ENCODE results near the gene CRMP1. TPM values are rescaled to one million over a fixed set of nuclear protein-coding genes. Genes with fewer than 3 reads are reported as not detected.
"Not testable (repeated sequence)": the region's sequence is repeated elsewhere in the genome, so short reads cannot be mapped to it uniquely, and the experiment has no call there.

CRMP1 gene
- total RNA-seq, 2 experiments from 2014 or later, result 0.12 to 0.15 TPM

GRCh38 chr4:5854929-5855328, 38.0 kb downstream of the CRMP1 start:
- Mint-ChIP-seq H3K27me3 (no peaks in the 10 kb centered on the region), H3K9me3 (no peaks in the 10 kb centered on the region), H3K27ac (no peak overlapping the region), H3K36me3 (ENCODE audit: low read depth) (no peaks in the 10 kb centered on the region), H3K4me3 (no peak overlapping the region), H3K4me1 (no peaks in the 10 kb centered on the region)
- ChIA-PET POLR2A (no interaction called here), CTCF (interaction anchor here (0.7 kb wide), 1 partner anchor 67 kb away, joined by 4 read pairs; no protein-coding TSS in a partner anchor)
- DNase-seq, result no peak

- H3K27me3 Mint-ChIP-seq, result peaks cover 6% of the 10 kb centered on the region
- no peak overlapping the region for H3K4me3 Mint-ChIP-seq
- no peak overlapping the region for H3K27ac Mint-ChIP-seq
- POLR2A ChIA-PET, result no interaction called here
- CTCF ChIA-PET, result no interaction called here
- no peaks in the 10 kb centered on the region for H3K36me3 Mint-ChIP-seq (ENCODE audit: low read depth)
- H3K9me3 Mint-ChIP-seq, result no peaks in the 10 kb centered on the region
- DNase-seq, result no peak
- H3K4me1 Mint-ChIP-seq, result no peaks in the 10 kb centered on the region
Measured at GRCh38 chr4:5852523-5853202, 40.2 kb downstream of the CRMP1 start.

- Mint-ChIP-seq H3K36me3 (ENCODE audit: low read depth) (no peaks in the 10 kb centered on the region), H3K27ac (no peak overlapping the region), H3K4me1 (no peaks in the 10 kb centered on the region), H3K9me3 (no peaks in the 10 kb centered on the region), H3K27me3 (peaks cover 8% of the 10 kb centered on the region), H3K4me3 (no peak overlapping the region)
- no peak for DNase-seq
- CTCF ChIA-PET, result no interaction called here
- POLR2A ChIA-PET, result no interaction called here
Measured at GRCh38 chr4:5851637-5852301, 41.1 kb downstream of the CRMP1 start.

GRCh38 chr4:5845035-5845905, 47.6 kb downstream of the CRMP1 start:
- H3K36me3 Mint-ChIP-seq (ENCODE audit: low read depth), result no peaks in the 10 kb centered on the region
- no peaks in the 10 kb centered on the region for H3K4me1 Mint-ChIP-seq
- H3K27ac Mint-ChIP-seq, result no peak overlapping the region
- ChIA-PET CTCF (no interaction called here), POLR2A (no interaction called here)
- DNase-seq, result no peak
- H3K9me3 Mint-ChIP-seq, result no peaks in the 10 kb centered on the region
- H3K4me3 Mint-ChIP-seq, result no peak overlapping the region
- H3K27me3 Mint-ChIP-seq, result peaks cover 10% of the 10 kb centered on the region

GRCh38 chr4:5843573-5844530, 49.0 kb downstream of the CRMP1 start:
- Mint-ChIP-seq H3K4me1 (no peaks in the 10 kb centered on the region), H3K36me3 (ENCODE audit: low read depth) (no peaks in the 10 kb centered on the region), H3K4me3 (no peak overlapping the region), H3K9me3 (no peaks in the 10 kb centered on the region), H3K27ac (no peak overlapping the region), H3K27me3 (peaks cover 7% of the 10 kb centered on the region)
- no peak for DNase-seq
- ChIA-PET CTCF (no interaction called here), POLR2A (no interaction called here)

- CTCF ChIA-PET, result no interaction called here
- DNase-seq, result no peak
Measured at GRCh38 chr4:5842456-5842855, 50.4 kb downstream of the CRMP1 start.

GRCh38 chr4:5839751-5840674, 52.9 kb downstream of the CRMP1 start:
- Mint-ChIP-seq H3K9me3 (no peaks in the 10 kb centered on the region), H3K4me3 (no peak overlapping the region), H3K36me3 (ENCODE audit: low read depth) (no peaks in the 10 kb centered on the region), H3K27ac (no peak overlapping the region), H3K4me1 (no peaks in the 10 kb centered on the region), H3K27me3 (peaks cover 2% of the 10 kb centered on the region)
- CTCF ChIA-PET, result no interaction called here
- POLR2A ChIA-PET, result no interaction called here
- DNase-seq, result no peak

More at GRCh38 chr4:5842456-5842855, 50.4 kb downstream of the CRMP1 start:
- Mint-ChIP-seq H3K36me3 (ENCODE audit: low read depth) (no peaks in the 10 kb centered on the region), H3K27me3 (peaks cover 2% of the 10 kb centered on the region), H3K27ac (no peak overlapping the region), H3K9me3 (no peaks in the 10 kb centered on the region), H3K4me1 (no peaks in the 10 kb centered on the region), H3K4me3 (no peak overlapping the region)
- POLR2A ChIA-PET, result no interaction called here

GRCh38 chr4:5839332-5839731, 53.6 kb downstream of the CRMP1 start:
- H3K36me3 Mint-ChIP-seq (ENCODE audit: low read depth), result no peaks in the 10 kb centered on the region
- no peaks in the 10 kb centered on the region for H3K4me1 Mint-ChIP-seq
- no peaks in the 10 kb centered on the region for H3K9me3 Mint-ChIP-seq
- ChIA-PET CTCF (no interaction called here), POLR2A (no interaction called here)
- H3K27me3 Mint-ChIP-seq, result peaks cover under 1% of the 10 kb centered on the region
- DNase-seq, result no peak
- no peak overlapping the region for H3K4me3 Mint-ChIP-seq
- no peak overlapping the region for H3K27ac Mint-ChIP-seq

- H3K27ac Mint-ChIP-seq; H3K4me3 Mint-ChIP-seq; H3K4me1 Mint-ChIP-seq; H3K9me3 Mint-ChIP-seq; CTCF ChIA-PET; POLR2A ChIA-PET; DNase-seq; H3K27me3 Mint-ChIP-seq; H3K36me3 Mint-ChIP-seq (ENCODE audit: low read depth): not testable (repeated sequence)
Measured at GRCh38 chr4:5837483-5837882, 55.4 kb downstream of the CRMP1 start.

- Mint-ChIP-seq H3K36me3 (ENCODE audit: low read depth) (no peaks in the 10 kb centered on the region), H3K4me1 (no peaks in the 10 kb centered on the region), H3K27ac (no peak overlapping the region), H3K9me3 (no peaks in the 10 kb centered on the region), H3K27me3 (no peaks in the 10 kb centered on the region), H3K4me3 (no peak overlapping the region)
- DNase-seq, result no peak
- ChIA-PET CTCF (no interaction called here), POLR2A (no interaction called here)
Measured at GRCh38 chr4:5836943-5837342, 55.9 kb downstream of the CRMP1 start.

- Mint-ChIP-seq H3K27me3 (peaks cover 17% of the 10 kb centered on the region), H3K4me3 (no peak overlapping the region), H3K9me3 (no peaks in the 10 kb centered on the region), H3K4me1 (peaks cover 32% of the 10 kb centered on the region), H3K36me3 (ENCODE audit: low read depth) (no peaks in the 10 kb centered on the region), H3K27ac (no peak overlapping the region)
- POLR2A ChIA-PET, result no interaction called here
- CTCF ChIA-PET, result no interaction called here
- DNase-seq, result no peak
Measured at GRCh38 chr4:5828005-5828391, 64.9 kb downstream of the CRMP1 start.
